ENCODE data around the gene MAP3K3. TPM values are rescaled to one million over a fixed set of nuclear protein-coding genes. Genes with fewer than 3 reads are reported as not detected.

MAP3K3 gene
- total and polyA plus RNA-seq, 9 of the 15 experiments (the other 6 are each of a cell fraction or from before 2014, with no cell fraction given), result 0.69 to 16.5 (median 12.1) TPM

- TF ChIP-seq NR1H2 (CRISPR knock-in tag; IDR thresholded peaks at IDR 0.05) (peak; percentile 54; the same call in 1 of the 2 replicates), ZBTB34 (CRISPR knock-in tag; IDR thresholded peaks at IDR 0.05) (no peak), HDAC1 (IDR thresholded peaks at IDR 0.05) (peak in 1 of 2 experiments; percentile 82; a peak in 2 of 4 replicates), ETS1 (conservative IDR thresholded peaks at IDR 0.05; ENCODE audit: control insufficient read depth, low read depth, low read length) (peak; percentile 56), SIN3B (IDR thresholded peaks at IDR 0.05; ENCODE audit: low read depth) (no peak; the same call in 1 of the 2 replicates), HNRNPK (IDR thresholded peaks at IDR 0.05; ENCODE audit: low read depth, low read length, poor library complexity, severe bottlenecking) (peak; percentile 16), ZNF740 (CRISPR knock-in tag; IDR thresholded peaks at IDR 0.05) (no peak), ZNF740 (tag; IDR thresholded peaks at IDR 0.05) (no peak), NCOA6 (IDR thresholded peaks at IDR 0.05) (no peak), MAX (CRISPR knock-in tag; IDR thresholded peaks at IDR 0.05) (peak; percentile 81), CBFA2T3 (IDR thresholded peaks at IDR 0.05) (no peak), PHTF2 (CRISPR knock-in tag; IDR thresholded peaks at IDR 0.05) (no peak), ZBTB33 (CRISPR knock-in tag; IDR thresholded peaks at IDR 0.05) (no peak; the same call in 1 of the 2 replicates), TSC22D4 (tag; IDR thresholded peaks at IDR 0.05) (no peak), ZNF586 (CRISPR knock-in tag; conservative IDR thresholded peaks at IDR 0.05) (no peak), SNRNP70 (optimal IDR thresholded peaks at IDR 0.05; ENCODE audit: low read depth, low read length) (no peak), CSDE1 (IDR thresholded peaks at IDR 0.05) (no peak), POLR2H (tag; IDR thresholded peaks at IDR 0.05; ENCODE audit: low read depth) (peak; percentile 70; the same call in 1 of the 2 replicates), ETV1 (tag; conservative IDR thresholded peaks at IDR 0.05; ENCODE audit: low read depth) (peak; percentile 69), ZNF324 (CRISPR knock-in tag; IDR thresholded peaks at IDR 0.05) (no peak)
Observed at GRCh38 chr17:63741408-63742173, 119.4 kb downstream of the MAP3K3 start, which contains the start of gene STRADA (continued).
